HG03095 (cell line): ENCODE measurements around the gene UPK1B.
"Not testable (repeated sequence)": the region's sequence is repeated elsewhere in the genome, so short reads cannot be mapped to it uniquely, and the experiment has no call there.

ENCODE experiments used
- ATAC-seq: cut with Tn5 transposase; IDR thresholded peaks from one replicate; pipeline ENCODE4 v1.9.1; 2021; ENCODE audit warnings: moderate library complexity; ENCODE audit not compliant: unreplicated experiment

Gene UPK1B

GRCh38 chr3:119221779-119222320 is 48.5 kb downstream of the UPK1B start:
- ATAC-seq = no peak

- ATAC-seq = no peak
Observed at GRCh38 chr3:119222391-119222790, 49.0 kb downstream of the UPK1B start.

- no peak for ATAC-seq
Observed at GRCh38 chr3:119223511-119223910, 50.1 kb downstream of the UPK1B start.

- no peak for ATAC-seq
Observed at GRCh38 chr3:119225121-119225520, 51.7 kb downstream of the UPK1B start.

- ATAC-seq = no peak
Observed at GRCh38 chr3:119227070-119227850, 53.9 kb downstream of the UPK1B start.

- ATAC-seq = no peak
Observed at GRCh38 chr3:119228373-119229145, 55.2 kb downstream of the UPK1B start.

GRCh38 chr3:119229190-119229589 is 55.8 kb downstream of the UPK1B start:
- no peak for ATAC-seq

GRCh38 chr3:119230071-119230470 is 56.7 kb downstream of the UPK1B start:
- ATAC-seq = no peak

GRCh38 chr3:119230745-119231144 is 57.3 kb downstream of the UPK1B start:
- ATAC-seq = no peak

- no peak for ATAC-seq
Observed at GRCh38 chr3:119234610-119235009, 61.2 kb downstream of the UPK1B start.

- ATAC-seq = no peak
Observed at GRCh38 chr3:119235151-119235550, 61.8 kb downstream of the UPK1B start.

- ATAC-seq = no peak
Observed at GRCh38 chr3:119236756-119237155, 63.4 kb downstream of the UPK1B start.

GRCh38 chr3:119237299-119237698 is 63.9 kb downstream of the UPK1B start:
- no peak for ATAC-seq

GRCh38 chr3:119238363-119238762 is 65.0 kb downstream of the UPK1B start:
- ATAC-seq = no peak

GRCh38 chr3:119239206-119239820 is 65.9 kb downstream of the UPK1B start:
- no peak for ATAC-seq

- peak; percentile 12 for ATAC-seq
Observed at GRCh38 chr3:119240101-119240590, 66.7 kb downstream of the UPK1B start.

- peak; percentile 86 for ATAC-seq
Observed at GRCh38 chr3:119240591-119241434, 67.4 kb downstream of the UPK1B start, which contains the start of gene B4GALT4. Gene B4GALT4, minus strand, starts transcription at chr3:119240878. Its CDS starts 10,779 bp downstream, at chr3:119230099.

- ATAC-seq = not testable (repeated sequence)
Observed at GRCh38 chr3:119242387-119243057, 69.1 kb downstream of the UPK1B start.

GRCh38 chr3:119243058-119243529 is 69.7 kb downstream of the UPK1B start:
- not testable (repeated sequence) for ATAC-seq

- no peak for ATAC-seq
Observed at GRCh38 chr3:119243712-119244111, 70.3 kb downstream of the UPK1B start.
